D721Med (cell line): Measurements from ENCODE around the gene CAMK1D.

Source experiments
- DNase-seq: peaks from one replicate; pipeline ENCODE4 v3.0.0; 2011; ENCODE audit warnings: low spot score; ENCODE audit not compliant: insufficient read length
- FAIRE-seq: peaks from 2 replicates; lab custom pipeline; 2011; peaks lifted over from hg19 to GRCh38; lab: Jason Lieb, UNC
- TF ChIP-seq, protein P1 (sequence below): IDR thresholded peaks from 2 replicates; pipeline ENCODE4 v1.5.1; 2012; ENCODE audit warnings: mild to moderate bottlenecking, control low read depth; ENCODE audit not compliant: insufficient read depth; ENCODE audit errors: missing control alignments

The CAMK1D gene

DNA sequence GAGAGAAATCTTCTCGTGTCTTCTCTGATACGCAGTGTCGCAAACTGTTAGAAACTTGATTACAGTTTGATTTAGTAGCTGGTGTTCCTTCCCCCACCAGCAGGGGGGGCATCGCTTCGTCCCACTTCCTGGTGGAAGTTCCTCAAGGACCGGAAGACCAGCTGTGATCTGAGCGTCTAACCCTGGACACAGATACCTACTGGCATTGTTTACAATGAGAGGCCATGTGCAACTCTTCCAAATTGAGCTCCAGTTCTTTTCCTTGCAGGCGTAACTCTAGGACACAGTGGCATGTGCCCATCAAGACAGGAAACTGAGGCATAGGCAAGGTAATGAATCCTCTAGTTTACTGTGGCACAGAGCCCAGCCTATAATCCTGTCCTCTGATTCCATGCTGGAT is 433.2 kb downstream of the CAMK1D start:
- FAIRE-seq (no peak), DNase-seq (no peak)
- TF ChIP-seq, protein P1, sequence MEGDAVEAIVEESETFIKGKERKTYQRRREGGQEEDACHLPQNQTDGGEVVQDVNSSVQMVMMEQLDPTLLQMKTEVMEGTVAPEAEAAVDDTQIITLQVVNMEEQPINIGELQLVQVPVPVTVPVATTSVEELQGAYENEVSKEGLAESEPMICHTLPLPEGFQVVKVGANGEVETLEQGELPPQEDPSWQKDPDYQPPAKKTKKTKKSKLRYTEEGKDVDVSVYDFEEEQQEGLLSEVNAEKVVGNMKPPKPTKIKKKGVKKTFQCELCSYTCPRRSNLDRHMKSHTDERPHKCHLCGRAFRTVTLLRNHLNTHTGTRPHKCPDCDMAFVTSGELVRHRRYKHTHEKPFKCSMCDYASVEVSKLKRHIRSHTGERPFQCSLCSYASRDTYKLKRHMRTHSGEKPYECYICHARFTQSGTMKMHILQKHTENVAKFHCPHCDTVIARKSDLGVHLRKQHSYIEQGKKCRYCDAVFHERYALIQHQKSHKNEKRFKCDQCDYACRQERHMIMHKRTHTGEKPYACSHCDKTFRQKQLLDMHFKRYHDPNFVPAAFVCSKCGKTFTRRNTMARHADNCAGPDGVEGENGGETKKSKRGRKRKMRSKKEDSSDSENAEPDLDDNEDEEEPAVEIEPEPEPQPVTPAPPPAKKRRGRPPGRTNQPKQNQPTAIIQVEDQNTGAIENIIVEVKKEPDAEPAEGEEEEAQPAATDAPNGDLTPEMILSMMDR, result peak; percentile 51

DNA sequence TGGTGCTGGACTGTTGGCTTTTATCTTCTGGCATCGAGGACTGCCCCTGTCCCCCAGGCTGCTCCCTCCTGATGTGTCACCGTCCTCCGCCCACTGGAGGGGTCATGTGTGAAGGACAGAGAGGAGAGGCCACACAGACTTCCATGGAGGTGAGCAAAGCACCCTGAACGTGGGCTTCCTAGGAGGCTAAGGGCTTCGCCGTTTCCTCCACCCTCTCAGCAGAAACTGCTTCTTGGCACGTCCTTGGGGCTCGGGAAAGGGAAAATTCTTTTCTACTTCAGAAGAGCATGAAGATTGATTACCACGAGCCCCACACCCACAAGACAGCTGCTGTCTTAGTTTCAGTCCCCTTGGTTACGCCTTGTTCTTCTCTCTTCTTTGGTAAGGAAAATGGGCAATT is 433.9 kb downstream of the CAMK1D start:
- TF ChIP-seq, protein P1, result no peak
- no peak for FAIRE-seq
- DNase-seq, result no peak

DNA sequence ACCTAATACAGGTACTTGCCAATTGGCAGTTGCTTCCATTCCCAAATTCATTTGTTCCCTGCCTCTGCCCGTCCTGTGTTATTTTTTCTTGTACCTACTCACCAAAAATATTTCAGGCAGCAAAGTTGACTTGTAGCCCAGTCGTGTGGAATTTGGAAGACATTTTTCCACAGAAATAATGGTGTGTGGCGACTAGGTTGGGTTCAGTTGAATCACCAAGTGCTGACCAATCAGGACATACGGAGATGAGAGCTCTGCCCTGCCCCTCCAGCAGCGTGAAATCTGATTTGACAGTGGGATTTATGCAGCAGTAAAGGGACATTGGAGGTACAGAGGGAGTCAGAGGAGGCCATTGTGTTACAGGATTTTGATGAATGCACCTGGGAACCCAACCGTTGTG is 435.3 kb downstream of the CAMK1D start:
- TF ChIP-seq, protein P1, result no peak
- FAIRE-seq (no peak), DNase-seq (no peak)

DNA sequence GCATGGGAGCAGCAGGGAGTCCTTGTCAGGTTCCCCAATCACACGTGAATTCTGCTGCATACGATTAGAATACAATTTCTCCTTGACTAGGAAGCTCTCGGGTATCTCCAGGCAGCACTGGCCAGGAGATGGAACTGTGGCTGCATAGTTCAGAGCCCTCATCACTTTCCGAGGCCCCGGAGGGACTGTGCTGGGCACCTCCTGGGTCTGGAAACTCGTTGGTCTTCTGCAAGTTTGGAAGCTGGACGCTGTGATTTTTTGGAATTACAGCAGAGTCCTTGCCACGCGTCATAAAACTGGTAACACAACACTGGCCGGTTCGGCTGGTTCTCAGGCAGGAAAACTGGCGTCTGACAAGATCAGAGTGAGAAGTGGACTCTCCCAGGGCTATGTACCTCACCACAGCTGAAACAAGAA is 436.1 kb downstream of the CAMK1D start:
- FAIRE-seq, result no peak
- no peak for DNase-seq
- TF ChIP-seq, protein P1, result no peak

DNA sequence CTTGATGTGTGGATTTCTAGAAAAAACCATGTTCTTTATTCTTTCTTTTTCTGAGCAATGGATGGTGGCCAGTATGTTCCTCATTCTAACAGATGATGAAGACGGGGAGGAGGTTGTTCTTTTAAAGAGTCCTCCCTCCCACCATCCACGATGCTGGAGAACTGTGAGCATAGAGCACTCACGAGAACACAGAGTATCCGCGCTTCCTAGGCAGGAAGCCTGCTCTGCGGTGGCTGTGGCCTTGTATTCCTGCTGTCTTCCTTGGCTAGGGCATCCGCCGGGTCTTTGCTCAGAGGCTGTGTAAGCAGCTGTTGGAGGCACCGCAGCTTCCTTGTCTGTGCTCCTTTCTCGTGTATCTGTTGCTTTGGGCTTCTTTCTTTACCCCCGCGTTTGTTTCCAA is 437.9 kb downstream of the CAMK1D start:
- FAIRE-seq (no peak), DNase-seq (no peak)
- TF ChIP-seq, protein P1, result no peak

DNA sequence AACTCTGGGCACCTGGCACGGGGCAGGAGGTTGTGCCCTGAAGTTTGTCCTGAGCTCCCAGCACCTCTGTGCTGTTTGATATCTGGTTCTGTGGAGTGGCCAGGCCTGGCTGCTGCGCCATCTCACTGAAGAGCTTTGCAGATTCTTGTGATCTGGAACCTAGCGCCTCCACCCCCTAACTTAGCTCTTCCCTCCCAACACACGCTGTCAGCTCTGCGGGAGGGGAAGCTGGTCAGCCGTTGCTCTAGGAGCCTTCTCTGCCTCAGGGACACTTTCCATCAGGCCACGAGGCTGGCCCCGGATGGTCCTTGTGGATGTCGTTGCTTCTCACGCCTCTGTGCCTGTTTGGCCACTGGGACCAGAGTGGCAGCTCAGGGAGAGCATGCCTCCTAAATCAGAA is 438.9 kb downstream of the CAMK1D start:
- TF ChIP-seq, protein P1, result no peak
- FAIRE-seq (no peak), DNase-seq (no peak)

DNA sequence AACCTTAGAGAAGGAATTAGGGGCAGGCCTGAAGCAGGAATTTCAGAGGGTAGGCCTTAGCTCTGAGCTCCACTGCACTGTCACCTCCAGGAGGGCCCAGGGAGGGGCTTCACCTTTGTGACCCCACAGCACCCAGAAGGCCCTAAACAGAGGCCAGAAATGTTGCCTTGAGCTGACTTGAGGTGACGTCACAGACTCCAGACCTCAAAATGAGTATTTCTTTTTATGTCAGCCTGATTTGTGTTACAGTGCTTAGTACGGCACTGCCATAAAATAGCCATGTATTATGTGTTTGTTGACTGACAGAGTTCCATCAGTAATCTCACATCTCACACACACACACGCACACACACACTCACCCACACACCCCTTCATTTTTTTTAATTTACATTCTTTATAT is 440.9 kb downstream of the CAMK1D start:
- FAIRE-seq, result no peak
- no peak for DNase-seq
- TF ChIP-seq, protein P1, result no peak
